H1 (cell line): ENCODE measurements around the gene MAPK8IP3. TPM values are rescaled to one million over a fixed set of nuclear protein-coding genes. Genes with fewer than 3 reads are reported as not detected.

ENCODE experiments used
- CTCF ChIA-PET: fragments of 300-600 bp; sonication (Branson Sonifier 250); formaldehyde crosslinking; loops from one replicate; lab custom pipeline; 2021; ENCODE audit not compliant: partially characterized antibody; lab: Charles Lee
- POLR2A ChIA-PET: fragments of 300-600 bp; sonication (Branson Sonifier 250); formaldehyde crosslinking; loops from one replicate; lab custom pipeline; 2021; ENCODE audit warnings: inconsistent platforms; ENCODE audit not compliant: partially characterized antibody; lab: Charles Lee
- DNase-seq, 2 experiments: peaks; one replicate each; pipeline versions ENCODE4 v3.0.0 to v3.0.0-alpha.2; 2010 to 2022; ENCODE audit warnings: low spot score in 2 of 2, low read depth in 1 of 2, mixed read lengths in 1 of 2
- FAIRE-seq: peaks from 2 replicates; lab custom pipeline; 2011; peaks lifted over from hg19 to GRCh38; lab: Jason Lieb, UNC
- H2AFZ ChIP-seq: 2 replicates; pipeline ENCODE4 v1.8.1; 2012; ENCODE audit warnings: low read length, inconsistent platforms
- H2AK5ac ChIP-seq: 2 replicates; pipeline ENCODE4 v1.6.1; 2013; ENCODE audit warnings: low read depth, low read length
- H2BK120ac ChIP-seq: replicated peaks from 2 replicates; pipeline ENCODE3; 2013; ENCODE audit warnings: low read depth, low read length, inconsistent platforms
- H2BK12ac ChIP-seq: 2 replicates; pipeline ENCODE4 v1.6.1; 2013; ENCODE audit warnings: low read depth, low read length
- H2BK15ac ChIP-seq: 2 replicates; pipeline ENCODE4 v1.6.1; 2013; ENCODE audit warnings: low read length
- H2BK20ac ChIP-seq: 2 replicates; pipeline ENCODE4 v1.6.1; 2013; ENCODE audit warnings: low read length
- H2BK5ac ChIP-seq: 2 replicates; pipeline ENCODE4 v1.6.1; 2013; ENCODE audit warnings: low read depth, low read length
- H3K14ac ChIP-seq: 2 replicates; pipeline ENCODE4 v1.6.1; 2013; ENCODE audit warnings: inconsistent platforms; ENCODE audit not compliant: insufficient read length
- H3K18ac ChIP-seq: 2 replicates; pipeline ENCODE4 v1.6.1; 2013; ENCODE audit warnings: low read length; ENCODE audit errors: extremely low read depth
- H3K23ac ChIP-seq: 2 replicates; pipeline ENCODE4 v1.6.1; 2013; ENCODE audit warnings: inconsistent platforms; ENCODE audit not compliant: insufficient read length
- H3K23me2 ChIP-seq: 2 replicates; pipeline ENCODE4 v1.6.1; 2013; ENCODE audit warnings: low read depth, low read length
- H3K27ac ChIP-seq: 2 replicates; pipeline ENCODE4 v1.6.1; 2011; ENCODE audit warnings: low read depth, low read length, inconsistent platforms
- H3K27me3 ChIP-seq, 4 experiments: replicated peaks in 1 of 4; 1 replicate in 1 of 4; 2 replicates in 3 of 4; pipeline versions ENCODE4 v1.6.1 to v1.8.1; 2011 to 2013; ENCODE audit warnings: low read length in 3 of 4, mild to moderate bottlenecking in 3 of 4, inconsistent platforms in 2 of 4, mixed read lengths in 2 of 4, moderate library complexity in 1 of 4; ENCODE audit not compliant: control insufficient read depth in 3 of 4, insufficient read depth in 3 of 4; ENCODE audit errors: extremely low read depth in 1 of 4
- H3K36me3 ChIP-seq, 4 experiments: 2 replicates each; pipeline versions ENCODE4 v1.6.1 to v1.8.1; 2011 to 2013; ENCODE audit warnings: mild to moderate bottlenecking in 4 of 4, low read length in 3 of 4, moderate library complexity in 2 of 4, control low read depth in 1 of 4, inconsistent platforms in 1 of 4; ENCODE audit not compliant: insufficient read depth in 4 of 4, control insufficient read depth in 2 of 4
- H3K4ac ChIP-seq: replicated peaks from 2 replicates; pipeline ENCODE3; 2013; ENCODE audit warnings: low read length, low read depth, mixed read lengths, inconsistent platforms; ENCODE audit not compliant: insufficient read length
- H3K4me1 ChIP-seq, 4 experiments: replicated peaks in 1 of 4; 1 replicate in 1 of 4; 2 replicates in 3 of 4; pipeline versions ENCODE4 v1.6.1 to v1.8.1; 2011 to 2013; ENCODE audit warnings: low read length in 3 of 4, inconsistent platforms in 2 of 4, mixed read lengths in 1 of 4; ENCODE audit not compliant: insufficient read depth in 4 of 4, control insufficient read depth in 3 of 4
- H3K4me2 ChIP-seq, 2 experiments: 2 replicates each; pipeline versions ENCODE4 v1.6.1 to v1.8.1; 2011 to 2013; ENCODE audit warnings: low read depth in 2 of 2, low read length in 2 of 2, control low read depth in 1 of 2, inconsistent platforms in 1 of 2, mild to moderate bottlenecking in 1 of 2; ENCODE audit not compliant: insufficient read depth in 1 of 2
- H3K4me3 ChIP-seq, 4 experiments: fragments of 200-600, 300-600 bp in 1 of 4; sonication (generic), shearing (Covaris generic), sonication (Bioruptor Twin) in 1 of 4; 2 replicates each; pipeline versions ENCODE4 v1.5.1 to v1.8.1; 2011 to 2016; ENCODE audit warnings: low read length in 4 of 4, low read depth in 3 of 4, control low read depth in 2 of 4, inconsistent platforms in 2 of 4, mild to moderate bottlenecking in 2 of 4, mixed read lengths in 1 of 4, moderate library complexity in 1 of 4; ENCODE audit not compliant: insufficient read depth in 2 of 4; ENCODE audit errors: extremely low read depth in 1 of 4
- H3K56ac ChIP-seq: replicated peaks from 2 replicates; pipeline ENCODE3; 2013; ENCODE audit warnings: low read depth, mild to moderate bottlenecking, mixed read lengths, low read length, inconsistent platforms; ENCODE audit not compliant: insufficient read length
- H3K79me1 ChIP-seq: 2 replicates; pipeline ENCODE4 v1.6.1; 2013; ENCODE audit warnings: low read depth, low read length, control low read depth
- H3K79me2 ChIP-seq, 2 experiments: 2 replicates each; pipeline versions ENCODE4 v1.6.1 to v1.8.1; 2012 to 2013; ENCODE audit warnings: low read length in 2 of 2, mild to moderate bottlenecking in 2 of 2, inconsistent platforms in 1 of 2; ENCODE audit not compliant: insufficient read depth in 2 of 2, control insufficient read depth in 1 of 2
- H3K9ac ChIP-seq, 4 experiments: replicated peaks in 1 of 4; 1 replicate in 1 of 4; 2 replicates in 3 of 4; pipeline versions ENCODE4 v1.6.1 to v1.8.1; 2011 to 2013; ENCODE audit warnings: low read depth in 3 of 4, low read length in 3 of 4, control low read depth in 2 of 4, mild to moderate bottlenecking in 2 of 4, moderate library complexity in 2 of 4, inconsistent platforms in 1 of 4; ENCODE audit errors: extremely low read depth in 1 of 4
- H3K9me3 ChIP-seq, 2 experiments: 2 replicates each; pipeline versions ENCODE4 v1.6.1 to v1.8.1; 2012 to 2013; ENCODE audit warnings: mild to moderate bottlenecking in 2 of 2, moderate library complexity in 2 of 2, control low read depth in 1 of 2, inconsistent platforms in 1 of 2, low read depth in 1 of 2, low read length in 1 of 2, mixed read lengths in 1 of 2; ENCODE audit not compliant: insufficient read depth in 2 of 2
- H4K20me1 ChIP-seq, 2 experiments: replicated peaks in 1 of 2; 2 replicates each; pipeline versions ENCODE3 to v1.8.1; 2011 to 2013; ENCODE audit warnings: inconsistent platforms in 2 of 2, low read length in 2 of 2, mild to moderate bottlenecking in 1 of 2; ENCODE audit not compliant: insufficient read depth in 2 of 2, control insufficient read depth in 1 of 2
- H4K5ac ChIP-seq: 2 replicates; pipeline ENCODE4 v1.6.1; 2013; ENCODE audit warnings: low read length, low read depth, mixed read lengths, inconsistent platforms; ENCODE audit not compliant: insufficient read length
- H4K8ac ChIP-seq: 2 replicates; pipeline ENCODE4 v1.8.0; 2013; ENCODE audit warnings: mild to moderate bottlenecking, moderate library complexity, low read length, inconsistent platforms; ENCODE audit not compliant: insufficient read depth; ENCODE audit errors: extremely low read depth
- H4K91ac ChIP-seq: replicated peaks from 2 replicates; pipeline ENCODE3; 2013; ENCODE audit warnings: low read length, mixed read lengths, inconsistent platforms; ENCODE audit not compliant: insufficient read length
- BACH1 ChIP-seq: IDR thresholded peaks from 2 replicates; pipeline ENCODE4 v1.6.1; 2012; ENCODE audit warnings: low read length, improper control_type of control experiment
- CEBPB ChIP-seq: IDR thresholded peaks from 2 replicates; pipeline ENCODE4 v1.6.1; 2012; ENCODE audit warnings: low read depth, low read length
- EP300 ChIP-seq, 2 experiments: IDR thresholded peaks; 1 replicate in 1 of 2; 2 replicates in 1 of 2; pipeline ENCODE4 v1.6.1; 2011 to 2012; ENCODE audit warnings: low read depth in 2 of 2, low read length in 2 of 2, mild to moderate bottlenecking in 2 of 2, borderline replicate concordance in 1 of 2, inconsistent platforms in 1 of 2, moderate library complexity in 1 of 2
- POU5F1 ChIP-seq: IDR thresholded peaks from 2 replicates; pipeline ENCODE4 v1.6.1; 2011; ENCODE audit warnings: low read depth, mild to moderate bottlenecking, low read length, moderate library complexity
- WGBS, 2 experiments: shearing (Covaris generic) in 1 of 2; methylation state at CpG; one replicate each; pipeline versions ENCODE4 v1.1.6 to v1.1.7; 2013 to 2015; ENCODE audit warnings: low lambda C conversion rate in 2 of 2, mixed read lengths in 2 of 2, inconsistent platforms in 1 of 2, low coverage in 1 of 2, missing lambda C conversion rate in 1 of 2; ENCODE audit not compliant: insufficient replicate concordance in 2 of 2, insufficient coverage in 1 of 2, insufficient read length in 1 of 2; ENCODE audit errors: extremely low coverage in 1 of 2, missing lambda C conversion rate in 1 of 2; 5-methylcytosine and 5-hydroxymethylcytosine counted together
- polyA plus RNA-seq, 7 experiments: library from polyadenylated mRNA; depleted of rRNA in 3 of 7; stranded (reverse) in 5 of 7; unstranded in 2 of 7; fragments of >200 nt in 5 of 7; fragments of 200-250 nt in 2 of 7; gene quantifications; 1 replicate in 5 of 7; 2 replicates in 1 of 7; 4 replicates in 1 of 7; pipeline versions ENCODE4 v1.2.1 to v1.2.3, GENCODE V29; 2011 to 2013; ENCODE audit warnings: missing spikeins in 2 of 7, mixed read lengths in 2 of 7
- total RNA-seq: library from RNA; stranded (reverse); fragmentation: NEBNext Ultra II Directional; extraction: Animal tissue kit (Norgen Biotek cat#: 25700); gene quantifications from 2 replicates; pipeline ENCODE4 v1.2.1, GENCODE V29; 2021

The MAPK8IP3 gene
- total and polyA plus RNA-seq, 2 of the 8 experiments (the other 6 are each of a cell fraction or from before 2014, with no cell fraction given): 16.9 to 43.4 TPM

- H3K18ac ChIP-seq: no peak overlapping the region
- no peak overlapping the region for H2BK12ac ChIP-seq
- H3K27me3 ChIP-seq: no peaks in the 10 kb centered on the region
- CTCF ChIA-PET: interaction anchor here (0.7 to 3.1 kb wide), 3 partner anchors 10 to 39 kb away, joined by 3 to 12 read pairs (median 3); no protein-coding TSS in a partner anchor
- no peak overlapping the region for H4K91ac ChIP-seq
- H3K14ac ChIP-seq: no peak overlapping the region
- 0 out of 2 replicates have a peak, but pooled peaks cover 5% of the 10 kb centered on the region for H3K79me1 ChIP-seq
- no peak overlapping the region for H2BK20ac ChIP-seq
- H3K23me2 ChIP-seq: no peaks in the 10 kb centered on the region
- no peak overlapping the region for H3K4me2 ChIP-seq
- no peaks in the 10 kb centered on the region for H3K4me1 ChIP-seq
- H3K36me3 ChIP-seq: peaks cover 0 to 11% (median 2%) of the 10 kb centered on the region in 4 experiments; a peak in 3 of 8 replicates
- 0 out of 2 replicates have a peak overlapping the region, but pooled peaks have one; percentile 14 for H4K8ac ChIP-seq
- no peak overlapping the region for H2AFZ ChIP-seq
- H3K4me3 ChIP-seq: no peak overlapping the region
- no peak overlapping the region for H2BK120ac ChIP-seq
- H3K9me3 ChIP-seq: peaks cover 6 to 10% of the 10 kb centered on the region in 2 experiments; a peak in 3 of 4 replicates
- no peak overlapping the region for H2AK5ac ChIP-seq
- POLR2A ChIA-PET: interaction anchor here (1.2 to 5.5 kb wide), 9 partner anchors 10 to 67 kb away, joined by 3 to 18 read pairs (median 4); partner anchors contain the start of genes JPT2 and MAPK8IP3
- no peak overlapping the region for H3K4ac ChIP-seq
- WGBS, 2 experiments: 96% methylated on average over 19 of the region's 24 CpGs; no CpG with 5 or more reads in 1 of the 2 experiments
- H3K23ac ChIP-seq: no peak overlapping the region
- FAIRE-seq: no peak
- H4K5ac ChIP-seq: no peak overlapping the region
- no peak overlapping the region for H2BK15ac ChIP-seq
- no peak overlapping the region for H3K56ac ChIP-seq
- H3K9ac ChIP-seq: no peak overlapping the region
- no peak overlapping the region; the same call in 1 of the 2 replicates for H2BK5ac ChIP-seq
- peaks cover 0 to 8% of the 10 kb centered on the region in 2 experiments for H4K20me1 ChIP-seq
- no peaks in the 10 kb centered on the region for H3K79me2 ChIP-seq
- H3K27ac ChIP-seq: no peak overlapping the region
- DNase-seq: no peak
- TF ChIP-seq CEBPB (no peak), EP300 (IDR thresholded peaks at IDR 0.05; ENCODE audit: borderline replicate concordance in 1 of 2, low read depth in 2 of 2, low read length in 2 of 2) (no peak), POU5F1 (no peak), BACH1 (no peak)
Observed at GRCh38 chr16:1744338-1744840, 38.4 kb downstream of the MAPK8IP3 start.
